Liver (tissue), 9 donors: ENCODE results near the gene CDK19. TPM values are rescaled to one million over a fixed set of nuclear protein-coding genes. Genes with fewer than 3 reads are reported as not detected.

Source experiments
- DNase-seq: peaks from one replicate; pipeline ENCODE4 v3.0.0-alpha.2; 2017; ENCODE audit warnings: low spot score
- H3K27ac ChIP-seq, 2 donors: one replicate each; pipeline ENCODE4 v1.7.0; 2013; ENCODE audit warnings: inconsistent platforms in 2 of 2, low read length in 2 of 2, control low read depth in 1 of 2, low read depth in 1 of 2, mild to moderate bottlenecking in 1 of 2
- H3K27me3 ChIP-seq, 4 donors: one replicate each; pipeline versions ENCODE4 v1.6.1 to v1.7.0; 2013; ENCODE audit warnings: low read length in 3 of 4, inconsistent platforms in 1 of 4, mild to moderate bottlenecking in 1 of 4, moderate library complexity in 1 of 4; ENCODE audit not compliant: control insufficient read depth in 4 of 4, insufficient read depth in 4 of 4
- H3K36me3 ChIP-seq, 4 donors: one replicate each; pipeline versions ENCODE4 v1.6.1 to v1.7.0; 2013; ENCODE audit warnings: low read length in 3 of 4, mild to moderate bottlenecking in 3 of 4, low read depth in 1 of 4, moderate library complexity in 1 of 4; ENCODE audit not compliant: control insufficient read depth in 4 of 4, insufficient read depth in 3 of 4
- H3K4me1 ChIP-seq, 4 donors: one replicate each; pipeline versions ENCODE4 v1.6.1 to v1.7.0; 2013; ENCODE audit warnings: low read length in 3 of 4, mild to moderate bottlenecking in 3 of 4, moderate library complexity in 1 of 4; ENCODE audit not compliant: control insufficient read depth in 4 of 4, insufficient read depth in 4 of 4
- H3K4me3 ChIP-seq, 3 donors: one replicate each; pipeline versions ENCODE4 v1.6.1 to v1.7.0; 2013; ENCODE audit warnings: low read length in 3 of 3, control low read depth in 1 of 3, low read depth in 1 of 3, mild to moderate bottlenecking in 1 of 3
- H3K9ac ChIP-seq, 2 donors: one replicate each; pipeline ENCODE4 v1.7.0; 2013; ENCODE audit warnings: low read length in 2 of 2, mild to moderate bottlenecking in 2 of 2, moderate library complexity in 2 of 2, control low read depth in 1 of 2, low read depth in 1 of 2
- H3K9me3 ChIP-seq, 4 donors: one replicate each; pipeline versions ENCODE4 v1.6.1 to v1.7.0; 2013; ENCODE audit warnings: low read length in 3 of 4; ENCODE audit not compliant: control insufficient read depth in 4 of 4
- ATF3 ChIP-seq: IDR thresholded peaks from 2 replicates; pipeline ENCODE4 v1.6.1; 2016; ENCODE audit warnings: antibody characterized with exemption
- EGR1 ChIP-seq, 2 donors: IDR thresholded peaks; 2 replicates each; pipeline ENCODE4 v1.6.1; 2016 to 2018; ENCODE audit warnings: antibody characterized with exemption in 2 of 2, low read depth in 2 of 2
- FOXA1 ChIP-seq: IDR thresholded peaks from 2 replicates; pipeline ENCODE4 v1.6.1; 2016; ENCODE audit warnings: antibody characterized with exemption
- FOXA2 ChIP-seq: IDR thresholded peaks from 2 replicates; pipeline ENCODE4 v1.6.1; 2016; ENCODE audit warnings: antibody characterized with exemption
- GABPA ChIP-seq, 2 donors: IDR thresholded peaks in 1 of 2; conservative IDR thresholded peaks in 1 of 2; 2 replicates each; pipeline ENCODE4 v1.6.1; 2016; ENCODE audit warnings: antibody characterized with exemption in 2 of 2, mild to moderate bottlenecking in 1 of 2, moderate library complexity in 1 of 2
- HNF4A ChIP-seq, 2 donors: conservative IDR thresholded peaks; 2 replicates each; pipeline ENCODE4 v1.6.1; 2016; ENCODE audit warnings: antibody characterized with exemption in 2 of 2, mild to moderate bottlenecking in 2 of 2
- HNF4G ChIP-seq: IDR thresholded peaks from 2 replicates; pipeline ENCODE4 v1.6.1; 2016; ENCODE audit warnings: antibody characterized with exemption
- JUND ChIP-seq, 2 donors: IDR thresholded peaks; 2 replicates each; pipeline ENCODE4 v1.6.1; 2016; ENCODE audit warnings: antibody characterized with exemption in 2 of 2
- NR2F2 ChIP-seq: IDR thresholded peaks from 2 replicates; pipeline ENCODE4 v1.6.1; 2016; ENCODE audit warnings: antibody characterized with exemption
- RAD21 ChIP-seq, 2 donors: IDR thresholded peaks; 2 replicates each; pipeline ENCODE4 v1.6.1; 2016; ENCODE audit warnings: antibody characterized with exemption in 2 of 2, mild to moderate bottlenecking in 2 of 2
- REST ChIP-seq: IDR thresholded peaks from 2 replicates; pipeline ENCODE4 v1.6.1; 2016; ENCODE audit warnings: antibody characterized with exemption, mild to moderate bottlenecking
- RXRA ChIP-seq, 2 donors: IDR thresholded peaks; 2 replicates each; pipeline ENCODE4 v1.6.1; 2017 to 2018; ENCODE audit warnings: antibody characterized with exemption in 2 of 2, mild to moderate bottlenecking in 1 of 2
- SP1 ChIP-seq: IDR thresholded peaks from 2 replicates; pipeline ENCODE4 v1.6.1; 2018; ENCODE audit warnings: antibody characterized with exemption, mild to moderate bottlenecking
- TAF1 ChIP-seq: conservative IDR thresholded peaks from 2 replicates; pipeline ENCODE4 v1.6.1; 2016; ENCODE audit warnings: antibody characterized with exemption, mild to moderate bottlenecking
- YY1 ChIP-seq: IDR thresholded peaks from 2 replicates; pipeline ENCODE4 v1.6.1; 2016; ENCODE audit warnings: antibody characterized with exemption, mild to moderate bottlenecking
- WGBS: extraction: QIAGEN DNeasy Blood & Tissue Kit; methylation state at CpG from one replicate; pipeline ENCODE4 v1.1.7; 2013; 5-methylcytosine and 5-hydroxymethylcytosine counted together
- polyA plus RNA-seq, 2 donors: library from polyadenylated mRNA; stranded (reverse) in 1 of 2; unstranded in 1 of 2; fragments of 200-250 nt in 1 of 2; fragments of >200 nt in 1 of 2; fragmentation: Nextera tagmentation in 1 of 2; extraction: Ambion mirVana in 1 of 2; gene quantifications; one replicate each; pipeline versions ENCODE4 v1.2.1 to v1.2.3, GENCODE V29; 2013 to 2015
- total RNA-seq, 2 donors: library from RNA; depleted of rRNA; stranded (reverse); fragments of >200 nt; gene quantifications; one replicate each; pipeline ENCODE4 v1.2.3, GENCODE V29; 2014
- donor health status: healthy.
- donor health status: healthy.
- donor health status: healthy.
- donor health status: healthy.
- donor health status: healthy.

The CDK19 gene
- total and polyA plus RNA-seq, 4 donors = 1.8 to 7.6 (median 3.9) TPM

DNA sequence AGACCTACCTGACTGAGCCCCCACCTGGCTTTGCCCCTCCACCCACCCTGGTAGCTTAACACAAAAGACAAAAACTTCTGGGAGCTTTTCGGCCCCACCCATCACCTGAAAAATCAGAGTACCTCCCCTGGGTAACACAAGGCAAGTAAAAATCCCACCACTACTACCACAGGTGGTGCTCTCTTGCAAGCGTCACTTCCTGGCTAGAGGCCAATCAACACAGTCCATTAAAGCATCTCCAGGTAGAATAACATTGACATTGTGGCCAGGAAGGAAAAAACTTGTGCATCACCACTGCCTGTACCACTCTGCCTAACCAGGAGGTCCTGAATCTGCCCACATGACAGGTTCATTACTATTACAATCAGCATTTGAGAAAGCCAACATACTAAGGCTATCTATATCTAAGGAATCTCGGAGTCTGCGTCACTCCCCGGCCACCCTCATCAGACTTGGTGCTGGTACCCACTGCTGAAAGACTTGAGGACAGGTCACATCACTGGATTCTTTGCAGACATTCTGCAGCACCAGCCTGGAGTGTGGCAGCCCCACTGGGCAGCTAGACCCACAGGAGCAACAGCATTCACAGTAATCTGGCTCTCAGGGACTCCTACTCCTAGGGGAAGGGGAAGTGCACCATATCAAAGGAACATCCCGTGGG lies 125.9 kb downstream of the CDK19 start:
- peaks cover 0 to 2% (median 0%) of the 10 kb centered on the region in 4 donors for H3K36me3 ChIP-seq
- TF ChIP-seq TAF1 (no peak), HNF4G (no peak), NR2F2 (no peak), SP1 (no peak), HNF4A (conservative IDR thresholded peaks at IDR 0.05) (no peak), FOXA2 (no peak), REST (no peak), EGR1 (IDR thresholded peaks at IDR 0.05; ENCODE audit: low read depth in 2 of 2) (no peak)
- peaks cover 0 to 1% (median 0%) of the 10 kb centered on the region in 4 donors for H3K4me1 ChIP-seq
- DNase-seq = no peak
- no peak overlapping the region for H3K27ac ChIP-seq
- H3K9ac ChIP-seq = no peak overlapping the region
- H3K9me3 ChIP-seq = no peaks in the 10 kb centered on the region
- 90% methylated on average over 6 of the region's 6 CpGs for WGBS
- H3K27me3 ChIP-seq = no peaks in the 10 kb centered on the region
- no peak overlapping the region for H3K4me3 ChIP-seq

DNA sequence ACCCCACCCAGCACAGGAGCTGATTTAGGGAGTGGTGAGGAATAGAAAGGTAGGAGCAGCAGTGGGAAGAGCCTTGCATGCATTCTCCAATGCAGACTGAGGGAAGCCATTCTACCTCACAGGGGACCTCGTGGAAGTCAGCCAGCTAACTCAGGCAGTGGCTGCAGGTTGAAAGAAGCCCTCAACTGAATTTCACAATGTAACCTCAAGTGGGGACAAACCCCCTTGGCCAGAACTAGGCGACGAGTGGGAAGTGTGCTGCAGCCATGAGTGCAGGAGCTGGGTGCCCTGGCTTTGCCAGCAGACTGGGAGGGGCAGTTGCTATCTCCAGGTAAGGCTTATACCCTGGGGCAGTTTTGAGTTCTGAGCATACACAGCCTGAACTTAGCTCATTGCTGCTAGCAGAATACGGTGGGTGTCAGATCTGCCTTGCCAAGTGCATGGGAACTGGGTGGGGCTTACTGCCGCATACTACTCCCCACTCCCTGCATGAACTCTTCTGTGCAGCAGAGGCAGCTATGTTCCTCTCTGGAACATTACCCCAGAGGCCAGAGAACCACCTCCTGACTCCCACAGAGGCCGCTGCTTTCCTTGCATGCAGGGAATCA lies 126.5 kb downstream of the CDK19 start:
- Histone ChIP-seq H3K27me3 (no peaks in the 10 kb centered on the region), H3K4me3 (no peak overlapping the region), H3K36me3 (peaks cover 0 to 2% (median 0%) of the 10 kb centered on the region in 4 donors), H3K9me3 (no peaks in the 10 kb centered on the region), H3K4me1 (peaks cover 0 to 1% (median 0%) of the 10 kb centered on the region in 4 donors), H3K27ac (no peak overlapping the region), H3K9ac (no peak overlapping the region)
- 77% methylated on average over 6 of the region's 6 CpGs for WGBS
- DNase-seq = no peak
- TF ChIP-seq YY1 = no peak
- no peak for TF ChIP-seq EGR1 (IDR thresholded peaks at IDR 0.05; ENCODE audit: low read depth in 2 of 2)
- TF ChIP-seq FOXA2 = no peak
- no peak for TF ChIP-seq ATF3
- TF ChIP-seq HNF4A (conservative IDR thresholded peaks at IDR 0.05) = no peak
- no peak for TF ChIP-seq RAD21 (IDR thresholded peaks at IDR 0.05)
- no peak for TF ChIP-seq REST
- no peak for TF ChIP-seq JUND (IDR thresholded peaks at IDR 0.05)
- no peak for TF ChIP-seq SP1
- no peak for TF ChIP-seq FOXA1
- TF ChIP-seq GABPA (IDR thresholded peaks at IDR 0.05 in 1 of 2, conservative IDR thresholded peaks at IDR 0.05 in 1 of 2) = no peak
- no peak for TF ChIP-seq RXRA (IDR thresholded peaks at IDR 0.05)
